Common myeloid progenitor, CD34-positive (primary cell): ENCODE results near the gene MC2R.

Experiments
- CTCF ChIA-PET: fragments of 350-600 bp; sonication (Branson Sonifier 250); formaldehyde crosslinking; loops from one replicate; lab custom pipeline; 2021; ENCODE audit warnings: antibody characterized with exemption; lab: Charles Lee
- POLR2A ChIA-PET: fragments of 350-600 bp; sonication (Branson Sonifier 250); formaldehyde crosslinking; loops from one replicate; lab custom pipeline; 2021; ENCODE audit warnings: antibody characterized with exemption; lab: Charles Lee
- DNase-seq, 3 donors: peaks; one replicate each; pipeline versions ENCODE4 v3.0.0 to v3.0.0-alpha.2; 2013
- H3K27ac ChIP-seq, 2 experiments: 1 replicate in 1 of 2; 2 replicates in 1 of 2; pipeline ENCODE4 v1.7.0; 2013; ENCODE audit warnings: inconsistent platforms in 2 of 2, low read length in 2 of 2, mild to moderate bottlenecking in 2 of 2, low read depth in 1 of 2, moderate library complexity in 1 of 2; ENCODE audit not compliant: severe bottlenecking in 2 of 2, insufficient read depth in 1 of 2, poor library complexity in 1 of 2
- H3K27me3 ChIP-seq, 5 experiments: replicated peaks in 2 of 5; 1 replicate in 3 of 5; 2 replicates in 2 of 5; pipeline versions ENCODE4 v1.6.1 to v1.7.0; 2013; ENCODE audit warnings: low read length in 4 of 5, mild to moderate bottlenecking in 2 of 5, moderate library complexity in 2 of 5, inconsistent platforms in 1 of 5; ENCODE audit not compliant: insufficient read depth in 5 of 5, control insufficient read depth in 4 of 5
- H3K36me3 ChIP-seq, 4 experiments: 1 replicate in 2 of 4; 2 replicates in 2 of 4; pipeline versions ENCODE4 v1.6.1 to v1.7.0; 2013; ENCODE audit warnings: low read length in 3 of 4, control low read depth in 1 of 4, mild to moderate bottlenecking in 1 of 4; ENCODE audit not compliant: control insufficient read depth in 4 of 4, insufficient read depth in 4 of 4
- H3K4me1 ChIP-seq, 4 experiments: 1 replicate in 3 of 4; 2 replicates in 1 of 4; pipeline versions ENCODE4 v1.6.1 to v1.7.1; 2013; ENCODE audit warnings: low read length in 3 of 4, mild to moderate bottlenecking in 3 of 4, control low read depth in 1 of 4, inconsistent platforms in 1 of 4, moderate library complexity in 1 of 4; ENCODE audit not compliant: control insufficient read depth in 4 of 4, insufficient read depth in 4 of 4; ENCODE audit errors: control extremely low read depth in 1 of 4
- H3K4me3 ChIP-seq, 7 experiments: 1 replicate in 4 of 7; 2 replicates in 3 of 7; pipeline versions ENCODE4 v1.5.1 to v1.7.0; 2013; ENCODE audit warnings: mild to moderate bottlenecking in 7 of 7, low read length in 6 of 7, moderate library complexity in 6 of 7, inconsistent platforms in 2 of 7, low read depth in 2 of 7, control low read depth in 1 of 7; ENCODE audit not compliant: insufficient read depth in 4 of 7, control insufficient read depth in 1 of 7; ENCODE audit errors: extremely low read depth in 1 of 7
- H3K9me3 ChIP-seq, 5 experiments: 1 replicate in 4 of 5; 2 replicates in 1 of 5; pipeline versions ENCODE4 v1.6.1 to v1.7.1; 2013; ENCODE audit warnings: low read length in 4 of 5, mild to moderate bottlenecking in 2 of 5, inconsistent platforms in 1 of 5, low read depth in 1 of 5, moderate library complexity in 1 of 5; ENCODE audit not compliant: control insufficient read depth in 4 of 5, insufficient read depth in 2 of 5; ENCODE audit errors: control extremely low read depth in 1 of 5
- WGBS: methylation state at CpG from one replicate; pipeline ENCODE4 v1.1.5; 2013; ENCODE audit not compliant: insufficient coverage; 5-methylcytosine and 5-hydroxymethylcytosine counted together

MC2R gene

DNA sequence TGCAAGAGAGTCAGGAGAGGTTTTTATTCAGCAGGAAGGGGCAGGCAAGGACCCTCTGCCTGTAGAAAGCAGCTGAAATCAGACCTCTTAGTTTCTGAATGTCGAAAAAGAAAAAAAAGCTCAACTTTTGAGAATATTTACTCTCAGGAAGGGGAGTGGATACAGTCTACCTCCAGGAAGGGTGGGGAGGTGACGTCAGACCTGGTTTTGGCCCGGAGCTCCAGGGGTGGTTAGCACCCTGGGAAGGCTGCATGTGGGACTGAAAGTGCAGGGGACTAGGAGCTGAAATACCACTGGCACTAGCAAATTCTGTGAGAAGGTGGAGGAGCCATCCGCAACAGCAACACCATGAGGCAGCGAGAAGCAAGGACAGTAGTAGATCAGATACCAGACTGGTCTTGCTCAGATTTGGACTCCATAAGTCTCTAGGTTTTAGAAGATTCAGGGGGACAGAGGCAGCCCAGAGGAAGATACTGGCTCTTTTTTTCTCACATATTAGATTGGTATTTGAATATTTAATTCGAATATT lies 19.8 kb downstream of the MC2R start:
- no peaks in the 10 kb centered on the region for H3K36me3 ChIP-seq
- H3K9me3 ChIP-seq: peaks cover 0 to 4% (median 0%) of the 10 kb centered on the region in 5 experiments
- no peaks in the 10 kb centered on the region for H3K4me1 ChIP-seq
- CTCF ChIA-PET: no interaction called here
- H3K4me3 ChIP-seq: no peak overlapping the region
- H3K27me3 ChIP-seq: peaks cover 0 to 2% (median 0%) of the 10 kb centered on the region in 5 experiments
- WGBS: 86% methylated on average over 4 of the region's 6 CpGs
- no peak for DNase-seq
- POLR2A ChIA-PET: no interaction called here
- no peak overlapping the region for H3K27ac ChIP-seq

DNA sequence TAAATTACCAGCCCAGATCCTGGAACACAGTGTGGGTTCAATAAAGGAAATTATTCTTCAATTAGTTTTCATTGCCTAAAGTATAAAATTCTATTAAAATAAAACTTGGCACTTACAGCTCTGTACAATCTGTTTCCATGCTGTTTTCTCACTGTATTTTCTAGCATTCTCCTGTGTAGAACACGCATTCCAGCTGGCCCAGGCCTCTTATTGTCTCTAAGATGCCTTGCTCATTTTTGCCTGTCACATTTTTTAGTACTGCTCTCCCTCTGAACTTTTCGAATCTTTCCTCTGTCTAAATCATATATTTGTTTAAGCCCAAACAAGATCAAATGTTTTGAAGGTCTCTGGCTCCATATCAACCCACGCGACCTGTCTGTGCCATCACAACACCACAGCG lies 20.8 kb downstream of the MC2R start:
- ChIA-PET POLR2A (no interaction called here), CTCF (no interaction called here)
- no peaks in the 10 kb centered on the region for H3K36me3 ChIP-seq

DNA sequence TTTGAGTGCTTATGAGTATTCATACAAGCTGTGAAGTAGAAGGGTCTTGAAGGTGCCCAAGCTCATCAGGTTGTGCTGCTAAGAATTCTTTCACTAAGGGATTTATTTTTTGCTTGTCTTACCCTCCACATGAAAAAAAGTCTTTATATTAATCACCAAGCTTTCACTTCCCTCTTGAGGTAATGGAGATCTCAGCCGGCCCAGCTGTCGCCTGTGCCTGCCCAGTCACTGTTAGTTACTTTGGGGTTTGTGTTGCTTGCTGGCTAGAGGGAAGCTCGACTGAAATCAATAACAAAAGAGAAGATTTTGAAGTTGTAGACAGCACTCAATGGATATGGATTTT lies 21.9 kb downstream of the MC2R start:
- Histone ChIP-seq H3K9me3 (peaks cover 0 to 4% (median 0%) of the 10 kb centered on the region in 5 experiments), H3K27me3 (peaks cover 0 to 3% (median 0%) of the 10 kb centered on the region in 5 experiments), H3K36me3 (no peaks in the 10 kb centered on the region), H3K27ac (no peak overlapping the region), H3K4me3 (no peak overlapping the region), H3K4me1 (no peaks in the 10 kb centered on the region)
- ChIA-PET POLR2A (no interaction called here), CTCF (no interaction called here)
- no CpG with 5 or more reads among the region's 3 CpGs for WGBS
- DNase-seq: no peak

More for the DNA sequence above, 20.8 kb downstream of the MC2R start:
- H3K27ac ChIP-seq: no peak overlapping the region
- no peaks in the 10 kb centered on the region for H3K4me1 ChIP-seq
- H3K9me3 ChIP-seq: peaks cover 0 to 4% (median 0%) of the 10 kb centered on the region in 5 experiments
- H3K27me3 ChIP-seq: peaks cover 0 to 2% (median 0%) of the 10 kb centered on the region in 5 experiments
- 91% methylated on average over 4 of the region's 5 CpGs for WGBS
- no peak for DNase-seq
- H3K4me3 ChIP-seq: no peak overlapping the region

DNA sequence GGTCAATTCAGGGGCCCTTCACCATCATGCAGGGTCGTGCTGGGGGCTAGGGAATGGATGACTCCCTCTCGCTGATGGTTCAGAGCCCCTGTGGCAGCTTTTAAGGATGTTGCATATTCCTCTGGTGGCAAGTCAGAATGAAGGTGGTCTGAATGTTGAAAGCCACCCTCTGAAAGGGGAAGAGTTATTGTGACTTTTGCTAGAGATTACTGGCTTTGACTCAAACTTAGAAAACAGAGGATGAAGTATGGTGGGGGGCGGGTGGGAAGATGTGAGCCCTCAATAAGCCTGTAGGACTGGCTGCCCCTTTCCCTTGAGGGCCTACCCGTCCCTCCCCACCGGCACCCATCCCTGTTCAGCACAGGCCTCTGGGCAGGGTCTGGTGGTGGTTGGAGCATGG lies 23.2 kb downstream of the MC2R start:
- ChIA-PET POLR2A (no interaction called here), CTCF (no interaction called here)
- Histone ChIP-seq H3K36me3 (no peaks in the 10 kb centered on the region), H3K9me3 (no peaks in the 10 kb centered on the region), H3K27ac (no peak overlapping the region), H3K4me3 (no peak overlapping the region), H3K27me3 (peaks cover 0 to 3% (median 0%) of the 10 kb centered on the region in 5 experiments), H3K4me1 (no peaks in the 10 kb centered on the region)
- 88% methylated on average over 3 of the region's 5 CpGs for WGBS
- no peak for DNase-seq

DNA sequence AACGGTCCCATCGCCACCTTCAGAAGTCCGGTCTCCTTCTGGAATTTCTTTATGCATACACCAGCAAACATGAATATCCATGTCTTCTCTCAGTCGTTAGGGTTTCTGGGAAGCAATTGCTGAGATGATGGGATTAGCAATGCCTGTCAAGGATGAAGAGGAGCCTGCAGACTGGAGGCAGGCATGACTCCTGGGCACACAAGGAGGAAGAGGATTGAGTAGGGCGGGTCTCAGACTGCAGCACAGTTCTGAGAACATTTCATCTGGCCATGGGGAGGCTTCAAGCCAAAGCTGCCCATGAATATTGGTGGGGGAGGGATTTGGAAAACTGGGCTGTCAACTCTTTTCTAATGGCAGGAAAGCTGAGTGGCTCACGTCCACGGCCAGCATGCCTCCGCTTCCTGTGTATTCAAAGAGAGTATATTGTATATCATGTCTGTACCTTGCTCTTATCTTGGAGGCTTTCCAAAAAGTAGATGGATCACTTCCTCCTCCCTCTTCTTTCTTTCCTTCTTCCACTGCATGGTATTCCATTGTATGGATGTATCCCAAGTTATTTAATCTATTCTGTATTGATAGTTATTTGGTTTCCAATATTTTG lies 24.5 kb downstream of the MC2R start:
- H3K9me3 ChIP-seq: no peaks in the 10 kb centered on the region
- no peak overlapping the region for H3K4me3 ChIP-seq

DNA sequence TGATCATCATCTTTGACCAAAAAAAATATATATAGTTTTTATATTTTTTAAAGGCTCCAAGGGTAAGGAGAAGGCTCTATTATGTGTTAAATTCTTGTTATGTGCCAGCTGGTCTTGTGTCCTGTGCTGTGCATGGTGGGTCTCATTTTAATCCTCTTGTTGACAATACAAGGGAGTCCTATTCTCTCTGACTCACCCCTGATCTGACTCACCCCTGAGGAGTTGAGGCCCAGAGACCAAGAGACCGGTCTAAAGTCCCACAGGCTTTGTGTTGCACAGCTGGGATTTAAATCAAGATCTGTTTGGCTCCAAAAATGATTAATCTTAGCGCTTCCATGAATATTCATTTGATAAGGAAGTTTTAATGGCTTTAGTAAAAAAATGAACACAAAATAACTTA lies 25.7 kb downstream of the MC2R start:
- no peak for DNase-seq

More for the DNA sequence above, 24.5 kb downstream of the MC2R start:
- H3K36me3 ChIP-seq: no peaks in the 10 kb centered on the region
- CTCF ChIA-PET: no interaction called here
- POLR2A ChIA-PET: no interaction called here
- no peaks in the 10 kb centered on the region for H3K4me1 ChIP-seq
- DNase-seq: no peak
- 40% methylated on average over 3 of the region's 8 CpGs for WGBS
- H3K27me3 ChIP-seq: peaks cover 0 to 3% (median 0%) of the 10 kb centered on the region in 5 experiments
- H3K27ac ChIP-seq: no peak overlapping the region

DNA sequence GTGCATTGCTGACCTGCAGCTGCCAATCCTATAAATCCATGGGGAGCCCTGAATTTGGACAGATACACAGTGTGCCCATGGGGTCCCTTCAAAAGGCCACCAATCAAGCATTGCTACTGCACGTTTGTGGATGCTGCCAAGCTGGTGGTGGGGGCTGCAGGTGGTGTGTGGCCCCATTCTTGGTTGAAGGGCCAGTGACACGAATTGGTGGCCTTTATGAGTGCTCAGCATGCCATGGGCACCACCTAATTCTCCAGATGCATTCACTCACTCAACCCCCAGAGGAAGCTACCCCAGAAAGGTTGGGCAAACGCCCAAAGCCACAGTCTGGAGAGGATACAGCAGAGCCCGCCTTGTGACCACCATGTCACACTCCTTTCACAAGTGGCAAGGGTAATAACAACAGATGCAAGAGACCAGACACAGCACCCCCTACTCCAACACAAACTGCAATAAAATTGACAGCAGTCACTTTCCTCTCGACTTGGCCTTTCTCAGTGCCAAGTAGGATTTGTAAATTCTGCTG lies 27.1 kb downstream of the MC2R start:
- WGBS: 86% methylated on average over 1 of the region's 5 CpGs
- no peaks in the 10 kb centered on the region for H3K36me3 ChIP-seq
- H3K4me1 ChIP-seq: no peaks in the 10 kb centered on the region
- peaks cover 0 to 2% (median 0%) of the 10 kb centered on the region in 5 experiments for H3K27me3 ChIP-seq
- CTCF ChIA-PET: no interaction called here
- no peak overlapping the region for H3K4me3 ChIP-seq
- H3K9me3 ChIP-seq: no peaks in the 10 kb centered on the region
- no peak for DNase-seq
- no peak overlapping the region for H3K27ac ChIP-seq
- POLR2A ChIA-PET: no interaction called here

More for the DNA sequence above, 25.7 kb downstream of the MC2R start:
- Histone ChIP-seq H3K36me3 (no peaks in the 10 kb centered on the region), H3K9me3 (no peaks in the 10 kb centered on the region), H3K4me1 (no peaks in the 10 kb centered on the region), H3K27me3 (peaks cover 0 to 3% (median 0%) of the 10 kb centered on the region in 5 experiments), H3K27ac (no peak overlapping the region), H3K4me3 (no peak overlapping the region)
- ChIA-PET CTCF (no interaction called here), POLR2A (no interaction called here)
- 80% methylated on average over 1 of the region's 2 CpGs for WGBS
